Suppressor macrophage treated with lipopolysaccharide for 4 hours (primary cell): ENCODE results near the gene MXRA8.
"Not testable (repeated sequence)": the region's sequence is repeated elsewhere in the genome, so short reads cannot be mapped to it uniquely, and the experiment has no call there.

Experiments
- DNase-seq: peaks from one replicate; pipeline ENCODE4 v3.0.0-alpha.2; 2020

MXRA8 gene, protein sequence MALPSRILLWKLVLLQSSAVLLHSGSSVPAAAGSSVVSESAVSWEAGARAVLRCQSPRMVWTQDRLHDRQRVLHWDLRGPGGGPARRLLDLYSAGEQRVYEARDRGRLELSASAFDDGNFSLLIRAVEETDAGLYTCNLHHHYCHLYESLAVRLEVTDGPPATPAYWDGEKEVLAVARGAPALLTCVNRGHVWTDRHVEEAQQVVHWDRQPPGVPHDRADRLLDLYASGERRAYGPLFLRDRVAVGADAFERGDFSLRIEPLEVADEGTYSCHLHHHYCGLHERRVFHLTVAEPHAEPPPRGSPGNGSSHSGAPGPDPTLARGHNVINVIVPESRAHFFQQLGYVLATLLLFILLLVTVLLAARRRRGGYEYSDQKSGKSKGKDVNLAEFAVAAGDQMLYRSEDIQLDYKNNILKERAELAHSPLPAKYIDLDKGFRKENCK

DNA sequence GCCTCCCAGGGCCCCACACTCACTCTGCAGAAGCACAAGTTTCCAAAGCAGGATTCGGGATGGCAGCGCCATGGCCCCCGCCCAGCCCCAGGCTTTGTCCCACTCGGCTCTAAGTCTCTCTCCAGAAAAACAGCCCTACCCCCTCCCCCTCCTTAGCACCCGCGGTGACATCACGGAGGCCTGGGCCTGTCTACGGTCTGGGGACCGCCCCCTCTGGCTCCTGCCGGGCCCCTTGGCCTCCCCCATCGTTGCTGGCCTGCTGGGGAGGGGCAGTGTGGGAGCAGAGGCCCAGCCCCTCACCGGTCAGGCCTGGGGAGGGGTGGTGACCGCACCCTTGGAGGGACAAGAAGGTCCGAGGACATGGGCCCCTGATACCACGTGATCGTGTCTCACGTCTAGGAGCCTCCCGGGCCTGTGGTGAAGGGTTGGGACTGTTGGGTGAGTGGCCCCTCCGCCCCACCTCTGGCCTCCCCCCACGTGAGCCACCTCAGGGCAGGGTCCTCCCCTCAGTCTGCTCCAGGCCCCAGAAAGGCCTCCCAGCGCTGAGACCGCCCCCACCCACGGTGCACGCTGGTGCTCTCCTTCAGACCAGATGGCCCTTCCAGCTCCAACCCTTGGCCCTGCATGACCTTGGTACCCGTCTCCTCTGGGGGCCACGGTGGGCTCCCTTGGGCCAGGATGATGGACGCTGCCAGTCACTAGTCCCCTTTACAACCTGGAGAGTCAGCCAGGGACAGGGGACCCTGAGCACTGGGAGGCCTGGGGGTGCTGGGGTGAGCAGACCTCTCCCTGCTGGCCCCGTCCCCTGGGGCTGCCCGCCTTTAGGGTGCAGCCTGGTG, at the start of gene MXRA8:
Gene MXRA8 (minus strand): TSS at position 123 of the 839 bp plus-strand sequence. CDS start 51 bp downstream, at position 72.
- no peak for DNase-seq

DNA sequence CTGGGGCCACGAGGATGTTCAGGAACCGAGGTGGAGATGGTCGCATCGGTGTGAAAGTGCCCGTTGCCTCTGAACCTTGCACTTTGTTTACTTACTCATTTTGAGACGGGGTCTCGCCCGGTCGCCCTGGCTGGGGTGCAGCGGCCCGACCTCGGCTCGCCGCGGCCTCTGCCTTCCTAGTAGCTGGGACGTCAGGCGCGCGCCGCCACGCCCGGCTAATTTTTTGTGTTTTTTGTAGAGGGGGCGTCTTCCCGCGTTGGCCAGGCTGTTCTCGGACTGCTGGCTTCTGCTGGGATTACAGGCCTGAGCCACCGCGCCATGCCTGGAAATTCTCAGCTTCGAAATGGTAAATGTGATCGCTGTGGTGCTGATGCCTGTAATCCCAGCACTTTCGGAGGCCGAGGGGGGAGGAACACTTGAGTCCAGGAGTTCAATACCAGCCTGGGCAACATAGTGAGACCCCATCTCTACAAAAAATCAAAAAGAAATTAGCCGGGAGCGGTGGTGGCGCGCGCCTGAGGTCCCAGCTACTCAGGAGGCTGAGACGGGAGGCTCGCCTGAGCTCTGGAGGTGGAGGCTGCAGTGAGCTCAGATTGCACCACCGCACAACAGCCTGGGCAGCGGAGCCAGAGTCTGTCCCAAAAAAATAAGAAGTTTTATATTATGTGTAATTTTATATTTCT, 49.4 kb upstream of the MXRA8 start:
- DNase-seq: no peak

DNA sequence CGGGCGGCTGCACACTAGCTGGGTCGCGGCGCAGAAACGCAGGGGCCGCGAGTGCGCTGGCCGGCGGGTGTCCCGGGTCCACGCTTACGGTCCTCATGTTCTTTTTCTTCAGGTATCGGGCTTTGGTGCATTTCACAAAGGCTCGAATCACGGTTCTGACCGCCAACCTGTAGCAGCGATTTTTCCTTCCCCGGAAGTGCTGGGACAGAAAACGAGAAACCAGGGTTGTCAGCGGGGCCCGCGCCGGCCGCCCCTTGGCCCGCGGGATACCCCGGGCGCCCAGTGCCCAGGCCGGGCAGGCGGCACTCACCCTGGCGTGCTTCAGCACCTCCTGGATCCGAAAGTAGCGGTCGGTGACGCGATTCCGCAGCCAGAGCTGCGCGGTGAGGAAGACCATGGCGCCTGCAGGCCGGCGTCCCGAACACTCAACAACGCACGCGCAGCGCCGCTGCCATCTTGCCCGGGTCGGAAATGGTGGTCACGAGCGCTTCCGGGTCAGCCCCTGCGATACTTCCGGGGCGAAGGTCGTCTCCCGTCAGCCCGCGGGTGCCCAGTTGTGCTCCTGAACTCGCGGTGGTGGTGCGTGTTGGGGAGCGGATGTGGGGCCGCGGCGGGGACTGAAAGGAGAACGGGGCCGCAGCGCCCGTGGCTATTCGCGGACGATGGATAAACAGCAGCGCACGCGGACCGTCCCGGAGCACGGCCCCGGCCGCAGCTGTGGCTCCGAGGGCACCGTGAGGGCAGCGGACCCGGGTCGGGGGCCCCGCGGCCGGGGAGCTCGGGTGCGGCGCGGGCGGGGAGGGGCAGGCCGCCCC, 48.7 kb upstream of the MXRA8 start, which contains the start of gene MRPL20:
Gene MRPL20 (minus strand): TSS at position 473 of the 815 bp plus-strand sequence. CDS start 76 bp downstream, at position 397.
- DNase-seq: peak; percentile 97

DNA sequence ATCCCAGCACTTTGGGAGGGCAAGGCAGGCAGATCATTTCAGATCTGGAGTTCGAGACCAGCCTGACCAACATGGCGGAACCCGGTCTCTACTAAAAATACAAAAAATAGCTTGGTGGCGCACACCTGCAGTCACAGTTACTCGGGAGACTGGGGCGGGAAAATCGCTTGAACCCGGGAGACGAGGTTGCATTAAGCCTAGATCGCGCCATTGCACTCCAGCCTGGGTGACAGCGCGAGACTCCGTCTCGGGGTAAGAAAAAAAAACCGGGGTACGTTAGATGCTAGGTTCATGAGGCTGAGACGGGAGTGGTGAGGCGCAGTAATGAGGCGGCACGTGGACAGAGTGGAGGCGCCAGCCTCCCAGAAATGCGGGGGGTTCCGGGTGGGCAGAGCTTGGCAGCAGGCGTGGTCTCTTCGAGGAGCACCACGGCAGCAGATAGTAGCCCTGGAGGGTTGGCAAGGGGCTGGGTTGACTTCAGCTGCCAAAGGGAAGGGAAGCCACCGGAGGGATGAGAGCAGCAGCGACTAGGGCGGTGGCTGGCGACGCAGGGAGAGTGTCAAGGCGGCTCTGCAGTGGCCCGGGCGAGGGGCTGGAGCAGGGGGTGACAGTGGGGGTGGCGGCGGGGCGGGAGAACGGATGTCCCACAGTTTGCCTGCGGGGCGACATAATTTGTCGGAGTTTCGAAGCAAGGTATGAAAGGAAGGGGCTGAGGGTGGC, 47.9 kb upstream of the MXRA8 start:
- DNase-seq: no peak

DNA sequence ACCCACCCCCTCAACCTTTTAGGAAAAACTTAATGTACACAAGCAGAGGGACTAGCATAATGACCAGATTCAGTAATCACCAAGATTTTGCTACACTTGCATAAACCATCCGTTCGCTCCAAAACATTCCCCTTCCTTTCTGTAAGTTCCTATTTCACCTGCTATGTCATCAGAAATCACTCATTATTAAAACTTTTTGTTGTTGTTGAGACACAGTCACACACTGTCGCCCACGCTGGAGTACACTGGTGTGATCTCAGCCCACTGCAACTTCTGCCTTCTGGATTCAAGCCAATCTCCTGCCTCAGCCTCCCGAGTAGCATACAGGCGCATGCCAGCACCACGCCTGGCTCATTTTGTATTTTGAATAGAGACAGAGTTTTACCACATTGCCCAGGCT, 45.3 kb upstream of the MXRA8 start:
- peak; percentile 64 for DNase-seq

DNA sequence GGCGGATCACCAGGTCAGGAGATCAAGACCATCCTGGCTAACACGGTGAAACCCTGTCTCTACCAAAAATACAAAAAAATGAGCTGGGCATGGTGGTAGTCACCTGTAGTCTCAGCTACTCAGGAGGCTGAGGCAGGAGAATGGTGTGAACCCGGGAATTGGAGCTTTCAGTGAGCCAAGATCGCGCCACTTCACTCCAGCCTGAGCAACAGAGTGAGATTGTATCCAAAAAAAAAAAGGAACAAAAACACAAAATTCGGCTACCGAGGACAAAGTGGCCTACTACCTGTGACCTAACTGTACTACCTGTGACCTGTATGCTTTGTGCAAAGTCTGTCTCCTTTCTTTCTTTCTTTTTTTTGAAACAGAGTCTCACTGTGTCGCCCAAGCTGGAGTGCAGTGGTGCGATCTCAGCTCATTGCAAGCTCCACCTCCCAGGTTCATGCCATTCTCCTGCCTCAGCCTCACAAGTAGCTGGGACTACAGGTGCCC, 44.6 kb upstream of the MXRA8 start:
- DNase-seq: not testable (repeated sequence)

DNA sequence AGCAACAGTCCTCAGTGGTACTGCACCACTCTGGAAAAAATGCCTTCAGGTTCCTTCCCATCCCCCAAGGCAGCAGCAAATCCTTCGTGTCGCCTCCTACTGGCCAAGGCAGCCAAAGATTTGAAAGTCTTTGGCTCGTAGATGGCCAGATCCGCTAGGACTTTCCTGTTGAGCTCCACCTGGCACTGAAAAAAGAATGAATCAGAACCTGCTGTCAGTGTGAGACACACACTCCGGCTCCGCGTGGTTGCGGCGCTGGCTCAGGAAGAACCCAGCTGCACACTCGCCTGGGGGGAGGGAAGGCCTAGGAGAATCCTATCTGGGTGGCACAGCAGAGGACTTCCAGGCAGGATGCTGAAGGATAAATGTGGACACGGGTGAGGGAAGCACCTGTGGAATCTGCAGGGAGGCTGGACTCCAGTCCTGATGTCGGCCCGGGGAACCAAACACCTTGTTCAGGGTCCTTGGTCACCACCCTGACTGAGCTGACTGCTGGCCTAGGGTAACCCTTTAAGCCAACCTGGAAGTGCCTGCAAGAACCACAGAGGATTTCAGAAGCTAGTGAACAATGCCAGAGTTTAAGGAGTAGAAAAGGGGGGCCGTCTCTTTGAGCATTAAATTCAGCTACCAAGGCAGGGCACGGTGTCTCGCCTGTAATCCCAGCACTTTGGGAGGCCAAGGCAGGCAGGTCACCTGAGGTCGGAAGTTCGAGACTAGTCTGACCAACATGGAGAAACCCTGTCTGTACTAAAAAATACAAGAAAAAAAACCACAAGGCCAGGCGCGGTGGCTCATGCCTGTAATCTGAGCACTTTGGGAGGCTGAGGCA, 43.9 kb upstream of the MXRA8 start:
- peak; percentile 39 for DNase-seq

DNA sequence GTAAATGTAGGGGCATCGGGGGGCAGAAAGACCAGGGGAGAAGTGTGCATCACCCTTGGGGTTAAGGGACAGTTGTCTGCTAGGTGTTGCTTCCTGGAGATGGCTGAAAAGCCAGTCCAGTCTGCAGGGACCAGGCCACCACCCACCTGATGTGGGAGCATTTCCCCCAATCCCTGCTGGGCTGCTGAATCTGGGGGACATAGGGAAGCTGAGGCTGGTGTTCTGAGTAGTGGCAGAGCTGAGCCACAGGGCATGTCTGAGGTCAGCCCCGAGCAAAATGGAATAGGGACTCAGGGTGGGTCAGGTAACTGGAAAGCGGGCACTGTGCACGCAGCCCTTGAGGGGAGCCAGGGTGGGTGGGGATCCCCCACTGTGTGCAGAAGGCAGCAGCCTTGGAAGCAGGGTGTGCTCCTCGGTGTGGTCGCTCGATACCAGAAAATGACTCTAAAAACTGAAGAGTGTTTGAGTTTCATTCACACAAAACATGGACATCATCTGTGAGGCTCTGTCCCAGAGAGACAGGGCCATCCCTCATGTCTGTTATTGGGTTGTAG, 43.2 kb upstream of the MXRA8 start:
- no peak for DNase-seq

DNA sequence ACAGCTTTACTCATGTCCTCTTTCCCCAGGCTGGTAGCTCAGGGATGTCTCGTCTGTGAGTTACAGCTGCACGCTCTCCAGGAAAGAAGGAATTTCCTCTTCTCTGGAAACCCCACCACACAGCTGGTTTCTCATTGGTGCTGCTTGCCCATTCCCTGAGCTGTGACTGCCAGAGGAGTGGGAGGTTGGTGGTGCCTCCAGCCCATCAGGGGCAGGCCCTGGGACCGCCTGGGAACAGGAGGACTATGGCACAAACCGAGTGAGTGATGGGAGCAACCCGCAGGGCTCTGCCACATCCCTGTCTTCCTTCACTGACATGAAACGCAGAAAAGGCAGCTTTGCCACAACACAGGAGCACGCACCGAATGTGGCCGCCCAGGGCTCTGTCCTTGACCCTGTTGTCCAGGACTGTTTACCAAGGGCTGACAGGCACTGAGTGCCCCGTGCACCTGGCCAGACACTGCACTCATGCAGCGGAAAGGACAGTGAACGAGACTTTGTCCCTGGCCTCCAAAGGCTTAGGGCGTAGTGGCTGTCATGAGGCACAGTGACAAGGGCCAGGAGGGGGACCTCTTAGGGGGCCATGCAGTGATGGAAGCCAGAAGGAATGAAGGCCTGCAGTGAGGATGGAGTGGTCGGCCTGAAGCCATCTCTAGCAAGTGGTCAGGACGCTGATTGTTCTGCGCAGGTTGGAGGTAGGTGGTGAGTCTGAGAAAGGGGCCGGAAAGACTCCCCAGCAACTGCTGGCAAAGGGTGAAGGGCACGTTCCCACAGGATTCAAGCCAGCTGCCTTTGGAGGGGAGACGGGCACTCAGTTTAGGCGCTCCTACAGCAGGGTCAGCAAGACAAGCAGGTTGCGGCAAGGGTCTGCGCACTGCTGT, 42.5 kb upstream of the MXRA8 start:
- peak; percentile 6 for DNase-seq

DNA sequence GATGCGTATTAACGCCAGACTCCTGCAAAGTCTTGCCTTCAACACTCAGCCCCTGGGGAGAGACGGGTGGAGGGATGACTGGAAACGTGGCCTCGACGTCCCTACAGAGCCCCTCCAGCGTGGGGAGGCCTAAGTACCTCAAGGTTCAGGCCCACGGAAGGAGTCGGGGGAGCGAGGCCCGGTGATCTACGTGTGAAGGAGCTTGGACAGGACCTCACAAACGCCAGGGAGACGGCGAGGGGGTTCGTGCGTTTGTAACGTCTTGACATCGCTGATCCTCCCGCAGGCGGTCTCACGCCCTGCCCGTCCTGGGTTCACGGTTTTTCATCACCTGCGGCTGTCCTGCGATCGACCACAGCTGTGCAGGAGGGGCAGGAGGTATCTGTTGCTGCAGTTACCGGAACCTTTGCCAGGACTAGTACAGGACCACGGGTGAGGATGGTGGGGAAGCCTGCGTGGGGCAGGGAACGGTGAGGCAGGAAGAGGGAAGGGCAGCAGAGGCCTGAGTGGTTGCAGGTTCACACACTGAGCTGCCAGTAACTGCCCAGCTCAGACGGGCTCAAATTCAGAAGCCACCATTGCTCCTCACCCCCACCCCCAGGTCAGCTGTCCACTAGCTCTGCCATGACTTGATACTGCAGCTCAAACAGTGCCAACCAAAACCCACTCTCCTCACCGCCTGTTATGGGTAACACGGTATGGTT, 41.7 kb upstream of the MXRA8 start:
- peak; percentile 6 for DNase-seq

DNA sequence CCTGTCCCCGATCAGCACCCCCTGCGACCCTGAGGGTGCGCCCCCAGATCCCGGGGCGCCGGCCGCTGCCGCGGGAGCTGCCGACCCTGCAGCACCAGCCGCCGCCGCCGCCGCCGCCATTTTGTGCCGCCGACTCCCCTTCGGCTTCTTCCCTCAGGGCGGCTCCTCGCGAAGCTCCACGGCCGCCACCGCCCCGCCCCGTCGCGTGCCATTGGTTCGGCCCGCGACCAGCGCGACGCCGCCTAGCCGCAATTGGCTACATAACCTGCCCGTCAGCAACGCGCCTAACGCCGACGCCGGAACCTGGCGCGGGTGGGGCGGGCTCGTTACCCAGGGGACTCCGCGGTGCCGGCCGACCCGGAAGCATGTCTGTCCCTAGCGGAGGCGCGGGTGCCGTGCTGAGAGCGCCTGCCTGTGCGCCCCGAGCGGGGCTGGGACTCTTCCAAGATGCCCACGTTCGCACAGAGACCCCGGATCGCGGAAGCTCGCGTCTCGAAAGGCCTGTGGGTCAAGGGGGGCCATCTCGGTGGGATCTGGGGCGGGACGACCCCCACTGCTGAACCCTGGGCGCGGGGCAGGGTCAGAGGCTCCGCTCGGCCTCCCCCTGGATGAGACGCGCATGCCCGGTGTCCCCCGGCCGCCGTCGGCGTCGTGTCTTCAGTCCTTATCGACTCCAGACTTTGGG, 41.0 kb upstream of the MXRA8 start, which contains the start of gene CCNL2:
Gene CCNL2 (minus strand): TSS at position 149 of the 685 bp plus-strand sequence. CDS start 29 bp downstream, at position 120.
- peak; percentile 100 for DNase-seq

DNA sequence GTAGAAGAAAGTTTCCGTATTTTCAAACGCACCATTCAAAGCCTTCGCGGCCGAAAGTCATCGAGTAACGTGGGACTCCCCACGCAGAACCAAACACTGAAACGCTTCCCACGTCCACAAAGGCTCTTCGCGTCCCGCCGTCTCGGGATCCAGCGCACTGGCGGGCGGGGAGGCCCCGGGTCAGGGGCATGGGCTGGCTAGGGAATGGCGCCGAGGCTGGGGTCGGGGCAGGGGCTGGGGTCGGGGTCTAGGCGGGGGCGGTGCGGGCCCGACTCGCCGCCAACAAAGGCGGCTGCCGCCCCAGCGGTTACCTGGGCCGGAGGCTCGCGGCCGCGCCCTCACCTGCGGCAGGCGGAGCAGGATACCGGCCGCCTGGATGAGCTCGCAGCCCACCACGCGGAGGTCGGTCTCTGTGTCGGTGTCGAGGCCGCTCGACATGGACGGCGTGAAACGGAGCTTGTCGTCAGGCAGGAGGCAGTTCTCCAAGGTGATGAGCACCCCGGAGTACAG, 40.4 kb upstream of the MXRA8 start:
- peak; percentile 42 for DNase-seq

DNA sequence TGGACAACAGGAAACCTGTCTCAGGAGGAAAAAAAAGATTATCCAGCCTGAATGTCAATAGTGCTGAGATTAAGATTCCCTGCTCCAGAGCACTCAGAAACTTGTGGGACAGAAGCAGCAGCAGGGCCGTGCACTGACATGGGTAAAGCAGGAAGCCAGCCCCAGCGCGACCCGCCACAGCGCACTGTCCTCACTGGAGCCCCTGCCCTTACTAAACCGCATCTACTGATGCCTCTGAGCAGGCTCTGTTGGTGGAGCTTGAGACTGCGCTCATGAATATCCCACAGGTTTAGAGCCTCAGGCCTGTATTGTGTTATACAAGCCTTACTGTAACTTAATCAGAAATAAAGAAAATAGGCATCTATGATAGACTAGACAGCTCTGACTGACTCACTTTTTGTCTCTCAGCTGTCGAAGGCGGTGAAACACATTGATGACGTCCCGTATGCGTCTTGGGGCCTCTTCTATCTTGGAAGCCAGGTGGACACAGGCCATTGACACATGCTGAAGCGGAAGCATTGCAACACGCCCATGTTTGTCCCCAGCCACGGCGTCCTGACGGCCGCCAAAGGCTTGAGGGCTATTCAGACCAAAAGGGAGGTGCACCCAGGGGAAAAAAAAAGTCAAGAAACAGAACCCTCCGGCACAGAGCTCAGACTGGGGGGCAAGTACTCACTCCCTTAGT, 39.6 kb upstream of the MXRA8 start:
- no peak for DNase-seq

DNA sequence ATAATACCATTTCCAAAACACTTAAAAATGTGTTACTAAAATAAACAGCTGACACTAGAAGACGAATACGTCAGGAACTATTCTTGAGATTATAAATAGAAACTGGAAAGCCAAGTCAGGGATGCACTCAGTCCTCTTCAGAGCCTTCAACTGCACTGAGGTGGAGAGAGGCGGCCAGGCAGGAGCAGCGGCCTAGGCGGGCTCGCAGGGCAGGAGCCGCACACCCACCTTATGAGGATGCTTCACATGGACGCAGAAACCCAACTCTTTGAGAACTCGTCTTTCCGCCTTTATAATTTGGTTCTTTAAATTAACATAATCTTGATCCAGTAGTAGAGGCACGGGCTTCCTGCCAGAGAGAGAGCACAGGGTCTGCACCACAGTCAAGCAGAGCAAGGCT, 36.8 kb upstream of the MXRA8 start:
- DNase-seq: no peak

DNA sequence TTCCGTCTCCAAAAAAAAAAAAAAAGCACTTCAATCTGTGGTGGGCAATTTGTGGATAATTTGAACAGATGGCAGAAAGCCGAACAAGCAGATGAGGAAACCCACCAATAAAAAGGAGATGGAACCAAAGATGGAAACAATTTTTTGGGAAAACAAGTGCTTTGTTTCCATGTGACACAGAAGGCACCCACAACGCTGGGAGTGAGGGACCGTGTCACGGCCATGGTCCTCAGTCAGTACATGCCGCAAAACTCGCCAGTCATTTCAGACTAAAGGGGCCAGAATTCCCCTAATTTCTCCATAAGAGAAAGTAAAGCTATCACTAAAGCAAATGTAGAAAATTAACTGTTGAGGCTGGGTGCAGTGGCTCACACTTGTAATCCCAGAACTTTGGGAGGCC, 35.8 kb upstream of the MXRA8 start:
- no peak for DNase-seq

DNA sequence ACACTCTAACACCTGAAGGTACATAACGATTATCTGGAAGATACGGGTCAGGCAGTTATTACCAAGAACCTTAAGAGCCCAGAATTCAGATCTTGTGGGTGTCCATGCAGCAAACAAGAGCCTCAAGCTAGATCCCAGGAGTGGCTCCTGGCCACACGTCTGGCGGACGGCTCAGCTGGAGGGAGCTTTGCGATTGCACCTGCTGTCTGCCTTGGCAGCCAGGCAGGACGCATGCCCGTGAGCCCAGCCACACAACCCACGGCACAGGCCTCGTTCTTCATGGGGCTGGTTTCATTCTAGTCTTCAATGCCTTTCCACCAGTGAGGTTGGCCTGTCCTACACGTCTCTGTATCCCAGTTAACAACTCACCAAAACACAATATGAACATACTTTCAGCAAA, 35.1 kb upstream of the MXRA8 start:
- DNase-seq: no peak

DNA sequence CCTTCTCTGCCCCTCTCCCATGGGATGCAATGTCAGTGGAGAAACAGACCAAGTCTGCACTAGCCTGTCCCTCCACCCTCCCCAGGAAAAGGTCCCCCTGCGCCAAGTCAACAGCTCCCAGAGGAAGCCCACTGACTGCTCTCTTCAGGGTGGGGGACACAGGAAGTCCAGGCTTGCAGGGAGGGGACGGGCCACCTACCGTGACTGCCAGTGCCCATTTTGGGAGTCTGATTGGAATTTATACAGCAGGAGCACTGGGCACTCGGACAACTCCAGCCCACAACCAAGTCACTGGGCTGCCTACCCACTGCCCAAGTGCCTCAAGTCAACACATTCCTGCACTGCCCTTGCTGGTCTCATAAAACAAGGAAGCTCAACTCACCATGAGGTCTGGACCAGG, 34.7 kb upstream of the MXRA8 start:
- DNase-seq: no peak
